Measurements from ENCODE around the gene PHACTR3. TPM values are rescaled to one million over a fixed set of nuclear protein-coding genes. Genes with fewer than 3 reads are reported as not detected.

Gene PHACTR3
- polyA plus RNA-seq, 2 of the 4 experiments (the other 2 are of a cell fraction): not detected

- DNase-seq (ENCODE audit: low read depth in 1 of 2, low spot score in 1 of 2) (no peak), ATAC-seq (no peak), FAIRE-seq (no peak)
- ChIA-PET CTCF (interaction anchor here (0.6 to 1.5 kb wide), 2 partner anchors 145 to 676 kb away, joined by 3 read pairs; no protein-coding TSS in a partner anchor), POLR2A (no interaction called here)
- Histone ChIP-seq H3K4me1 (no peaks in the 10 kb centered on the region), H3K27ac (no peak overlapping the region), H3K9me3 (no peaks in the 10 kb centered on the region), H3K4me3 (no peak overlapping the region), H3K4me2 (no peak overlapping the region)
- WGBS (ENCODE audit: missing lambda C conversion rate): 31% methylated on average over 5 of the region's 9 CpGs
- no peak for TF ChIP-seq ZFP36 (IDR thresholded peaks at IDR 0.05; ENCODE audit: borderline replicate concordance, partially characterized antibody)
- no peak for TF ChIP-seq FOXS1 (CRISPR knock-in tag; IDR thresholded peaks at IDR 0.05)
- no peak for TF ChIP-seq BCL3 (IDR thresholded peaks at IDR 0.05)
- no peak for TF ChIP-seq MYC (IDR thresholded peaks at IDR 0.05; ENCODE audit: borderline replicate concordance, low read length)
- TF ChIP-seq ELK1 (IDR thresholded peaks at IDR 0.05; ENCODE audit: low read depth, low read length): no peak
- TF ChIP-seq ESRRA (IDR thresholded peaks at IDR 0.05; ENCODE audit: borderline replicate concordance, low read length): no peak
- TF ChIP-seq RCOR1 (IDR thresholded peaks at IDR 0.05; ENCODE audit: low read depth, low read length): no peak
- TF ChIP-seq EHF (CRISPR knock-in tag; IDR thresholded peaks at IDR 0.05): no peak
- no peak for TF ChIP-seq MAZ (IDR thresholded peaks at IDR 0.05; ENCODE audit: borderline replicate concordance, low read depth, low read length)
- TF ChIP-seq HOXA7 (CRISPR knock-in tag; IDR thresholded peaks at IDR 0.05): no peak
- TF ChIP-seq ZSCAN20 (CRISPR knock-in tag; IDR thresholded peaks at IDR 0.05): no peak
- no peak for TF ChIP-seq JUNB (IDR thresholded peaks at IDR 0.05)
- TF ChIP-seq EP300 (IDR thresholded peaks at IDR 0.05): no peak
- no peak for TF ChIP-seq PBX3 (IDR thresholded peaks at IDR 0.05)
- TF ChIP-seq HOXB5 (CRISPR knock-in tag; IDR thresholded peaks at IDR 0.05): no peak
- TF ChIP-seq NFE2L2 (conservative IDR thresholded peaks at IDR 0.05; ENCODE audit: low read length): no peak
- TF ChIP-seq JUN (IDR thresholded peaks at IDR 0.05): no peak
- no peak for TF ChIP-seq EHMT2 (IDR thresholded peaks at IDR 0.05; ENCODE audit: low read depth)
- TF ChIP-seq HDAC2 (IDR thresholded peaks at IDR 0.05): no peak
These were observed 139.0 kb downstream of the PHACTR3 start for GRCh38 chr20:59743308-59743707.

GRCh38 chr20:59743767-59744485, 139.6 kb downstream of the PHACTR3 start:
- CTCF ChIA-PET: no interaction called here
- Histone ChIP-seq H3K27ac (no peak overlapping the region), H3K4me1 (no peaks in the 10 kb centered on the region), H3K9me3 (no peaks in the 10 kb centered on the region), H3K4me2 (no peak overlapping the region), H3K4me3 (no peak overlapping the region)
- FAIRE-seq (no peak), ATAC-seq (peak; percentile 40 to 82; a peak in 3 of 6 replicates), DNase-seq (ENCODE audit: low read depth in 1 of 2, low spot score in 1 of 2) (peak in 1 of 2 experiments; percentile 27)
- TF ChIP-seq JUN (IDR thresholded peaks at IDR 0.05) (no peak), SREBF2 (IDR thresholded peaks at IDR 0.05) (no peak), NPAS2 (CRISPR knock-in tag; IDR thresholded peaks at IDR 0.05; ENCODE audit: borderline replicate concordance) (no peak), MYC (IDR thresholded peaks at IDR 0.05; ENCODE audit: borderline replicate concordance, low read length) (no peak), JUNB (IDR thresholded peaks at IDR 0.05) (no peak), TFCP2L1 (CRISPR knock-in tag; IDR thresholded peaks at IDR 0.05) (no peak), MAZ (IDR thresholded peaks at IDR 0.05; ENCODE audit: borderline replicate concordance, low read depth, low read length) (no peak)
- 57% methylated on average over 13 of the region's 21 CpGs for WGBS (ENCODE audit: missing lambda C conversion rate)
- POLR2A ChIA-PET: no interaction called here

Data from A549 (cell line).